ENCODE results near the gene PARVB.

PARVB gene

DNA sequence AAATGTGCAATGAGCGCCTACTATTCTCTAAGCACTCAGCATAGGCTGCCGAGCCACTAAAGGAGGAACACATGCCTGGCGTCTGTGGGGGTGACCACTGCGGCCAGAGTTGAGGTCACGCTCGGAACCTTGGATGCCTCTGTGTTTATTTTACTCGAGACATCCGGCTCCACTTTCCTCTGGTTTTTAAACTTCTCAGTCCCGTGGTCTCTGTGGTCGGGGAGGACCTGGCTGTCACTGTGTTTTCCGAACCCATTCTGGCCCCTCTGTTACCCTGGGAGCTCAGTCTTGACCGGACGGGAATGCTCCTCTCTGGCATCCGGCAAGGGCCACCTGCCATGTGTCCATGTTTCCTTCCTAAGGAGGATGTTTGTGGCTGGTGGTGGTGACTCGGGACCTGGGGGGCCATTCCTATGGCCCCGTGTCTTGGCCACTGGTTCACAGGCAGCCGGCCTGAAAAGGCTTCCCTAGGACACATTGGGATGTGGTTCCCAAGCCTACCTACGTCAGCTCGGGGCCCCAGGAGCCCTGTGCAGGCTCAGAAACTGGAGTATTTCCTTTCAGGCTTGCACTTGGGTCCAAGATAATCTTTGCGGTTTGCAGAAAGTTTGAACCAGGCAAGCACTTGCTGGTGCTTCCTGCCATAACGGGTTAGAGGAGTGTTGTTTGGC is 109.9 kb downstream of the PARVB start:
- no peak for DNase-seq (ENCODE audit: low read depth in 2 of 2)

DNA sequence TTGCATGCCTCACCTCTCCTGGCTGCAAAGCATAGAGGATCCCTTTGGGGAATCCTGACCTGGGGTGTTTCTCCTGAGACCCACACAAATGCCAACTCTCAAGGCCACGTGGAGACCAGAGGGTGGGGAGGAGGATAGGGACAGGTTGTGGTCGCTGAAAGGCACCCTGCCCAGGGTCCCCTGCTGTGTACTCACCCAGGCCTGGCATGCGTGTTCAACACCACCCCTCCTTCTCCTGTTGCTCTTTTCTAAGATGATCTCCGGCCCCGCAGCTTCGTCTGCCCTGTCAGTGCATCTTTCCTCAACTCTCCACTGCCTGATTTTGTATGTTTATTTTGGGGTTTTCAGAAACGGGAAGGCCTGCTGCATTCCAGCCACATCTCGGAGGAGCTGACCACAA is 112.0 kb downstream of the PARVB start:
- DNase-seq (ENCODE audit: low read depth in 2 of 2) = no peak

DNA sequence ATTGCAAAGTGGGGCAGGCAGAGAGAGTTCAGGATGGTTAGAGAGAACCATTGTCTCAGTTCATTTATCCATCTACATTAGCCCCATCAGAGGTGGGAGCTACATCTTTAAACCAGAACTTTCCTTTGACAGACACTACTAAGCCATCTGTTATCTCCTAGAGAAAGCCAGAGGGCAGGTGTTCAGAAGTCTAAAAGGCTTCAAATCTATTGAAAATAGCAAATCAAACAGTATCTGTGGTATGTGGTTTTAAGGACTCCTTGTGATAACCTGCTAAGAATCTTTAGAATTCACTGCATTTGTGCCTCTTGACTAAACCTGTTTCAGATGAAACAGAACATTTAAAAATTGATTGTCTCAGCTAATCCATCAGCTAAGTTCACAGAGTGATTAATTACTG is 112.7 kb downstream of the PARVB start:
- no peak for DNase-seq (ENCODE audit: low read depth in 2 of 2)

DNA sequence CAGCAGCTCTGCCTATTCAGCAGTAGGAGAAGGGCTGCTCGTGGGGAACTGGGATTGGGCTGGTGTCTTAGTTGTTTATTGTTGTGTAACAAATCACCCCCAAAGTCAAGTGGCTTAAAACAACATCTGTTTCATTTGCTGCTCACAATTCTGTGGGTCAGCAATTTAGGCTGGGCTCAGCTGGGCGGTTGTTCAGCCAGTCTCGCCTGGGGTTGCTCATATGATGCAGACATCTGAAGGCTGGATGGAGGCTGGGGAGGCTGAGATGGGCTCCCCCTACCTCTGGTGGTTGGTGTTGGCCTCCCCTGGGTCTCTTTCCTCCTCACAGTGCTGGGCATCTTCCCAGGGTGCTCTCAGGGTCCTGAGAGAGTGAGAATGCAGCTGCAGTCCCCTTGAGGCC is 113.3 kb downstream of the PARVB start:
- DNase-seq (ENCODE audit: low read depth in 2 of 2) = no peak

DNA sequence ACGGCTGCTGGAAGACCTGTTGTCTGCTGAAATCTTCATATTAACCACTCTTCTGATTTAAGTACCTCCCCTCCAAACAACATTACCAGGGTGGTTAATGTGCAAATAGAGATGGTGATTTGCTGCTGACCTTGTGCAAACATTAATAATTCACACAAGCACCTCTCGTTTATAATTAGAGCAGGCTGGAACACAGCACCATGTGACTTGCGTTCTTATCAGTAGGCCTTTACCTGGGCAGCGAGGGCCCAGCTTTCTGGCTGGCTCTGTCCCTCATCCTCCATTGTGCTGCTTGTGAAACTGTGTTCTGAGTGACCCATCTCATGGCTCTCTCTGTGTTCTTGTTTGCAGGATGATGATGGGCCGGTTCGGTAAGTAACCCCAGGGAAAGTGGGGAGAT is 115.7 kb downstream of the PARVB start:
- DNase-seq (ENCODE audit: low read depth in 2 of 2) = no peak

DNA sequence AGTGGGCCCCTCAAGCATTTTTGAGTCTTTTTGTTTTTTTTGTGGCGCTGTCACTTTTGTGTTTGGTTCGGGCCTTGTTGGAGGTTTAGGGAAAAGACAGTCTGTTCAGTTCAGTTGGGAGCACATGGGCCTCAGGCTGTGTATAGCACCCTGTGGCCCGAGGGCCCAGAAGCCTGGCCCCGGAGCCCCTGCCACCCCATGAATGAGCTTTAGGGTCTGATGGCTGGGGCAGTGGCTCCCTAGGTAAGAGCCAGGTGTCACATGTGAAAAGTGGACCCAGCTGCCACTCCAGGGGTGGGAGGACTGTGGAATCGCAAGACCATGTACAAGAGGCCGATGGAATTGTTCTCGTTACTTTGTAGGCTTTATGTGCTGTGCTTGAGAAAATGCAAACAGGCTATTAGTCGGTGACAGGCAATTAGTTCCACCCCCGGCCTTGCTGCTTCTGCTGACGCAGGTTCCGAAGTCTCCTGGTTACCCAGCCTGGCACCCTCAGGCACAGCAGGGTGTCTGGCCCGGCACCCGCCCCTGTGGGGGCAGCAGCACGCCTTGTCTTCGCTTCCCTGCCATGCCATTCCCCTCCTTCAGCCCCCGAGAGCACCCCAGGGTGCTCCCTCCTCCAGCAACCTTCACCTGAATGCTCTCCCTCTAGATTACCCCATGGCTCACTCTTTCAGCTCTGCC is 118.5 kb downstream of the PARVB start:
- DNase-seq (ENCODE audit: low read depth in 2 of 2) = no peak

DNA sequence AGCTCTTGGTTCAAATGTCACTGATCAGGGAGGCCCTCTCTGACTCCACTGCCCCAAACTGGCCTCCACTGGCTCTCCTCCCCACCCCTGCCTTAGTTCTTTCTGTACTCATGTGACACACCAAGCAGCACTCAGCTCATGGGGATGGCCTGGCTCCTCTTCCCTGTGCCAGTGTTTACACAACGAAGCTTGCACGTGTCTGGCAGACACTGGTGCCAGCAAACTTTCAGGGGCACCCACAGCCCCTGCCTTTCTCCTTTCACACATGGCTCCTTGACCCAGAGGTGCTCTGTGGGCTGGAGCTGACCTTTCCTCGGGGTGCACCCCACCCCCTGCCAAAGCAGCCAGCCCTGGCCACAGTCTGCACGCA is 119.0 kb downstream of the PARVB start:
- no peak for DNase-seq (ENCODE audit: low read depth in 2 of 2)

DNA sequence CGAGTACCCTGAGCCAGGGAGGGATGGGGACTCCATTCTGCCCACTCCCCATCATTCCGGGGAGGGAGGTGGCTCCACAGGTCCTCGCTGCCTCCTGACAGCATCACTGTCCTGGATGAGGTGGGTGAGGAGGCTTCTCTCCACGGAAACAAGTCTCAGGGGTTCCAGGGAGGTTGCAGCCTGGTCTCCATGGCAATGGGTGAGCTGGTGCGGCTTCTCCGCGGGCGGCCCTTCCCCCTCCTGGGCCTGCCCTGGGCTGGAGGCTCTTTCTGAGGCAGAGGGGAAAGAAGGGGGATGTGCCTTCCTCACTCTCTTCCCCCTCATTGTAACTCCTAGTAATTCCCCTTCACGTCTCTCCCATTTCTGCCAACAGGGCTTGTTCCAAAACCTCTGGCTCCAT is 119.5 kb downstream of the PARVB start:
- DNase-seq (ENCODE audit: low read depth in 2 of 2) = no peak

DNA sequence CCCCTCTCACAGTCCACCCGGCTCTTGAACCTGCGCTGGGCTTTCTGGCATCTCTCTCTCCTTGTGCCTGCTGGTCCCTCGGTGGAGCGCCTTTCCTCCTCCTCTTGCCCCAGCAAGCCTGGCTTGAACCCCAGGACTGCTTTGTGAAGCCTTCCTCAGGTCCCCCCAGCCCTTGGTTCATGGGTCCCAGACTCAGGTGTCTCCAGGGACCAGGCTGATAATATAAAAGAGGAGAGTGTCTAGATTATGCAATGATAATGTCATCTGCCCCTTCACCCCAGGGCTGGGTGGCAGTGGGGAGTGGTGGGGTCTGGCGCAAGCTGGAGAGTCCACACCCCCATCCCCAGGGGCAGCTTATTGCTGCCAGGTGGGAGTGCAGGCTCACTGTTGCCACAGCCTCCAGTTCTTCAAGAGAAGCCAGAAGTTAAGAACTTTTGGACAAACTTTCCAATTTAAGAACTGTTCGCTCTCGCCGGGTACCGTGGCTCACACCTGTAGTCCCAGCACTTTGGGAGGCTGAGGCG is 120.0 kb downstream of the PARVB start:
- no peak for DNase-seq (ENCODE audit: low read depth in 2 of 2)

DNA sequence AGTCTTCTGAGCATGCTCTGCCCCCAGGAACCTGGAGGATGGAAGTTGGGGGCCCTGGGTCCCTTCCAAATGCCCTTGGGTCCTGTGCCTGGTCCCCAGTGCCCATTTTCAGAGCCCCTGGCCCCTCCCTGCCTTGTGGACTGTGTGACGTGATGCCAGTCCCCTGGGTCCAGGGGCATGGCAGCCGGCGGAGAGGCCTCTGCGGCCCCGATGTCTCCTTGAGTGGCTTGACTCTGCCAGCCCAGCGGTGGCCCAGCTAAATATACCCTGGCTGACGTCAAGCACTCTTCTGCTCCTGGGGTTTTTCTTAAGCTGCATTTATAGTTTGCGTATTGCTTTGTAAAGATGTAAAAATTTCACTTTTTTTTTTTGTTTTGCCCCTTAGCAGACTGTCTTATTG is 121.4 kb downstream of the PARVB start:
- DNase-seq (ENCODE audit: low read depth in 2 of 2) = no peak

DNA sequence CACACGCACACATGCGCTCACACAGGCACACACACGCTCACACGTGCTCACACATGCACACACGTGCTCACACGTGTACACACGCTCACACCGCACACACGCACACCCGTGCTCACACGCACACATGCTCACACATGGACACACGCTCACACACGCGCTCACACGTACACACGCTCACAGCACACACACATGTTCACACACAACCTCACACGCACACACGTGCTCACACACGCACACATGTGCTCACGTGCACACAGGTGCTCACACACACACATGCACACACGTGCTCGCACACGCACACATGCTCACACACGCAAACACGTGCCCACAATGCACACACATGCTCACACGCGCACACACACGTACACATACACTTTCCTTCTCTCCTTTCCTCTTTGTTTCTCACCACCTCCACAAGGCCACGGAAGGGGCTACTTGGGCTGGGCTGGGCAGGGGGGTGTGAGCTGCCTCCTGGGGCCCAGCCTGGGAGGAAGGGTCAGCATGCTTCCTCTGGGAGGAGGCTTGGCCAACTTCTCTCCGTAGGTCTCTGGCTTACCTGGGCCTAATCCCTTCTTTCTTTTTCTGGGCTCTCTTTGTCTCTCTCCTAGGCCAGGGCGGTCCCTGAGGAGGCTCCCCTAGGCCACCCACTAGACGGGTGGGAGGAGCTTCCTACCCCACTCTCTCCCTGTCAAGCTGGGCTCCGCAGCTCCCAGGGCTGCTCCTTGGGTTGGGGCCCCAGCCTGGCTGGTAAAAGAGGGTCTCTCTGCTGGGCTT is 122.2 kb downstream of the PARVB start:
- DNase-seq (ENCODE audit: low read depth in 2 of 2) = no peak

DNA sequence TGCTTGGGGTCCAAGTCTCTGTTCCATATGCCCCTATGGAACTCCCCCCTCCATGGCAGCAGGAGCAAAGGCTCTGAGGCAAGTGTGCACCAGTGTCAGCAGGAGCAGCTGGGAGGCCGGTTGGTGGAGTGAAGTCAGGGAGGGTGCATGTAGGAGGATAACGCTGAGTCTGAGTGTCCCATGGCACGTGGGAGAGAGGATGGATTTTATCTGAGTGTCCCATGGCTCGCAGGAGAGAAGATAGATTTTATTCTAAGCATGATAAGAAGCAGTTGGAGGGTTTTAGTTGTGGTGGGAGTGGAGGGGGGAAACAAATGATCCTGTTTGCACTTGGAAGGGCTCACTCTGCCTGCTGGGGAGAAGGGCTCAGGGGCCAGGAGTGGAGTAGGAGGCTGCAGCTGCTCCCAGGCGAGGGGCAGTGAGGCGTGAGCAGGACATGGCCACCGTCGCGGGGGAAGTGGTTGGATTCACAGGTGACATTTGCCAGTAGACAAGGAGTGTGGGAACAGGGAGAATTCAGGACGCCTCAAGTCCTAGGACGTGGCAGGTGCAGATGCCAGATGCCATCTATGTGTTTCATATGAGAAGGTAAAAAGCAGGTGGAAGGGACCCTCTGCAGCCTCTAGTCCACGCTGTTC is 123.0 kb downstream of the PARVB start:
- DNase-seq (ENCODE audit: low read depth in 2 of 2) = no peak

DNA sequence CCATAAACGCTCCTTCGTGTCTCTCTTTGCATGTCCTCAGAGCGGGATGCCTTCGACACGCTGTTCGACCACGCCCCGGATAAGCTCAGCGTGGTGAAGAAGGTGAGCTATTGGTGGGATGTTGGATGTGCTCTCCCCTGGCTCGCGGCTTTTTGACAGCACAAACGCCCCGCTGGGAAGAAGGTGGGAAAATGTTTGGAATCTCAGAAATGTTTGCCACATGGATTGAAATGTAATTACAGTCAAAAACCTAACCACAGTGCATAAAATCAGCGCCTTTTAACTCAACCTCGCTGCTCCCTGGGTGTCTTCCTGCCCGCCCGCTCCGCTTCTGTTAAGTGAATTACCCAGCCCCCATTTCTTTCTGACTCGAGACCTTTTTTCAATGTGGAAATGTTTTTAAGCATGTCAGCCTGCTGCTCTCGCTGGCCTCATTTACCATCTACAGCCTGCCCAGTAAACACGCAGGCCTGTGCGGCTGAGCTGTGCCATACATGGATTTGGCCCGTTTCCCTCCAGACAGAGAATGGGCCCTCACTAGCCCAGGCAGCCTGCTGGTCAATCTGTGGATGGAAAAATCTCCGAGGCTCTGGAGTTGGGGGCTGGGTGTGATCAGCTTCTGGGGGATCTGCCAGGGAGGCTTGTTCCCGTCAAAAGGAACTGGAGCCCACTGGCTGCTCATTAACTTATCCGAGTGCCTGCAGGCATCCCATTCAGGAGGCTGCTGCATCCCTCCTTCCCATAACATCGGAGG is 123.9 kb downstream of the PARVB start:
- DNase-seq (ENCODE audit: low read depth in 2 of 2) = no peak

DNA sequence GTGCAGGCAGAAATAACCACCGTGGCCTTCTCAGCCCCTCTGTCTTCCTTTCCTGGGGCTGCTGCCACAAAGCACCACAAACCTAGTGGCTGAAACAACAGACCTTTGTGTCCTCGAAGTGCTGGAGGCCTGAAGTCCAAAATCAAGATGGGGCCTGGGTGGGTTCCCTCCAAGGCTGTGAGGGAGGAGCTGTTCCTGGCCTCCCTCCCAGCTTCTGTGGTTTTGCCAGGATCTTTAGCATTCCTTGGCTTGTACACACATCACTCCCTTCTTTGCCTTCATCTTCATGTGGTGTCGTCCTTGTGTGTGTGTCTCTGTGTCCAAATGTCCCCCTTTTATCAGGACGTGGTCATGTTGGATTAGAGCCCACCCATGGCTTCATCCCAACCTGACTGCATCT is 127.6 kb downstream of the PARVB start:
- no peak for DNase-seq (ENCODE audit: low read depth in 2 of 2)

DNA sequence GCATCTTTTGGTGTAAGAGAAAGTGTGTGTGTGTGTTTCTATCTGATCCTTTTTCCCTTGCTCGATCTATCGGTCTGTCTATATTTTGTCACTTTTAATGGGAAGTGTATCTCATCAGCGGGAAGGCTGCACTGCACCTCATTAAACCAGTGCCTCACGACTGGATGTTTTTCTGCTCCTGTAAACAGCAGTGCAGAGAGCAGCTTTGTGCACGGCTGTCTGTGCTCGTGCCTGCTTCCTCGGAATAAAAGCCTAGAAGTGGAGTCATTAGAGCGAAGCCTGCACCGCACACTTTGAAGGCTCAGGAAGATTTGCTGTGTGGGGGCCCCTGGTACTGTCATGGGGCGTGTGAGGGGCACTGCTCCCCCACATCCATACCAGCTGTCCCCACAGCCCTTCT is 129.6 kb downstream of the PARVB start:
- no peak for DNase-seq (ENCODE audit: low read depth in 2 of 2)

DNA sequence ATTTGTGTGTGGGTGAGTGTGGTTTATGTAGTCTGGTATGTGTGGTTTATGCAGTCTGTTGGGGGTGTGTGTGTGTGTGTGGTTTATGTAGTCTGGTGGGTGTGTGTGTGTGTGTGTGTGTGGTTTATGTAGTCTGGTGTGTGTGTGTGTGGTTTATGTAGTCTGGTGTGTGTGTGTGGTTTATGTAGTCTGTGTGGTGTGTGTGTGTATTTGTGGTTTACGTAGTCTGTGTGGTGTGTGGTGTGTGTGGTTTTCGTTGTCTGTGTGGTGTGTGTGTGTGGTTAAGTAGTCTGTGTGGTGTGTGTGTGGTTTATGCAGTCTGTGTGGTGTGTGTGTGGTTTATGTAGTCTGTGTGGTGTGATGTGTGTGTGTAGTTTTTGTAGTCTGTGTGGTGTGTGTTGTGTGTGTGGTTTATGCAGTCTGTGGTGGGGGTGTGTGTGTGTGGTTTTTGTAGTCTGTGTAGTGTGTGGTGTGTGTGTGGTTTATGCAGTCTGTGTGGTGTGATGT is 130.4 kb downstream of the PARVB start:
- no peak for DNase-seq (ENCODE audit: low read depth in 2 of 2)

DNA sequence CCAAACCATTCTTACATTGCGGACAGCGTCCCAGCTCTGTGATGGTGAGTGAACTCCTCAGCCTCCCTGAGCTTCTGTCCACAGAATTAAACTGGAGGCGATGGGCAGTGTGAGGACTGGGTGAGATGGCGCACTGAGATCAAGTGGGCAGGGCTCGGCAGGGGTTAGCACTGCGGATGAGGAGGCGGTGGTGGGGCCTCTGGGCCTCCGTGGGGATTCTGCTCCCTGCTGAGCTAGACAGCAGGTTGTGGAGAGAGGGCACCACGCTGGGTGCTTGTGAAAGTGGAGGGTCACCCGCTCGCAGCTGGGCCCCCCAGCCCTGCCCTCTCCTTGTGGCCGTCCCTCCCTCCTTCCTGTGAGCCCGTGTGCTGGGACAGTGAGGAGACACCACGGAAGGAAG is 131.0 kb downstream of the PARVB start:
- no peak for DNase-seq (ENCODE audit: low read depth in 2 of 2)

DNA sequence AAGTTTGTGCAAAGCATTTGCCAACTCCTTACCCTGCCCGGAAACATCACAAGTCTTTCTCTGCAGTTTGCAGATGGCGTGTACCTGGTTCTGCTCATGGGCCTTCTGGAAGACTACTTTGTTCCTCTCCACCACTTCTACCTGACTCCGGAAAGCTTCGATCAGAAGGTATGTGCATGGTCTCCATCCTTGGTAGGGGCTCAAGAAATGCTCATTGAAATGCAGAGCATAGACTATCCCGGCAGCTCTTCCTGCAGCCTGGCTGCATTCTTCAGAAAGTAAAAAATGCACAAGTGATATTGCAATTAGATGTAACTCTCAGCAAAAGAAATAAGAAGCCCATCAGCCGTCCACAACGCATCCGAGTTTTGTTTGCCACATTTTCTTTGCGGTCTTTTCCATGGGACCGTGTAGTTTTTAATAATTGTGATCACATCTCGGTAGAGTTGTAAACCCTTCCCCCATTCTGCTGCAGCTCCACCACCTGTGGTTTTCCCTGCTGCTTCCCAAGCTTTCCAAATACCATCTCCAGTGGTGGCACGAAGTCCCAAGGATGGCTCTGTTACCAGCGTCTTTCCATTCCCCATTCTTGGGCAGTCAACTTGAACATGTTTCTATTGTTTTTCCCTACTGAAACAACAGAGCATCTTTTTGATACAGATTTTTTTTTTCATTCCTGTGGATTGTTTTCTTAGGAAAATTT is 134.0 kb downstream of the PARVB start:
- DNase-seq (ENCODE audit: low read depth in 2 of 2) = no peak

DNA sequence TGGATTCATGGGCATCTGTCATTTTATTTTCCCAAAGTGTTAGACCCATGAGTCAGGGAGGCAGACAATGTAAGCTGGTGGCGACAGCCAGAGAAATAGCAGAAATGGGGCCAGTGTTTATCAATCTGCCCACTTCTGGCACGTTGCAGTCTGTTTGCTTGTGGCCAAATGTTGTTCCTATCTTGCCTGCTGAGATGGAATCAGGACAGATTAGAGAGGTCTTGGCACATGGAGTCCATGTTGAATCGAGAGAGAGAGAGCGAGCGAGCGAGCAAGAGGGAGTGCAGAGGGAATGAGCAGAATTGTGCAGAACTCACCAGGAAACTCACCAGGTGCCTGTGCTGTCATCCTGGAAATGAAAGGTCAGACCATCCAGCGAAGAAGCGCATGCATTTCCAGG is 134.7 kb downstream of the PARVB start:
- DNase-seq (ENCODE audit: low read depth in 2 of 2) = no peak

DNA sequence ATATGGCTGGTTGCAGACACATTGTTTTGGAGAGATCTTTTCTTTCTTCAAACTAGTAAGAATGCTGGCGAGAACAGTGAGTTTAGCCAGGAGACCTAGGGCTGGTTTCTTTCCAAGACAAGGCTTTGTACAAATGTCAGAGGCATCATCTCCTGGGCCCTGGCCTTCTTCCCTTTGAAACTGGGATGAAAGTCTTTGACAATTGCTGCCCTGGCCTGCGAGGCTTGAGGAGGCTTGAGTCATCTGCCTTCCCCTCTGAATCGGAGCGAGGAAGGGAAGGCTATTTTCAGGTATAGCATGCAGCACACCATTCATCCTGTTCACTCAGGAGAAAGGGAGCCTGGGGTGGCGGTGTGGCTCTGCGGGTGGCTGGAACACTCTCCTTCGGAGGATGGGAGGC is 135.1 kb downstream of the PARVB start:
- DNase-seq (ENCODE audit: low read depth in 2 of 2) = no peak

DNA sequence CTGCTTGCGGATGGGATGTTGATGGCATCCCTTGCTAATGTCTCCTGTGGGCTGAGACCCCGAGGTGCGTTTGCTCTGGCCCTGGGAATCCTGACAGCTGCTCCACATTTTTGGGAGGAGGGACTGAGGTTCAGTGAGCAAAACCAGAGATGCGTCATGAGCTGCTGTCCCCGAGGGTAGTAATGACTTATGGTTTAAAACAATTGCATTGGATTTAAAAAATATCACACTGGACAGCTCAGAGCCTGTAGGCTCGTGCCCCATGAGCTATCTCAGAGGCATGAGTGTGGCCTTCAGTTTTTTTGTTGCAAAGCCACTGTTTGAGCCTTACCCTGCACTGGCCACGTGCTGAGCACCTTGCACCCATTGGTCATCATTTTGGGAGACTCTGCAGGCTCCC is 135.7 kb downstream of the PARVB start:
- no peak for DNase-seq (ENCODE audit: low read depth in 2 of 2)

Data from stimulated activated CD4-positive, alpha-beta T cell treated with anti-CD3 and anti-CD28 coated beads, Interleukin-4, amount 100 ng/mL, for 48 hours (primary cell).